GM23248 (cell line): ENCODE measurements around the gene ZSCAN1. TPM values are rescaled to one million over a fixed set of nuclear protein-coding genes. Genes with fewer than 3 reads are reported as not detected.

Source experiments
- DNase-seq: peaks from one replicate; pipeline ENCODE4 v3.0.0-alpha.2; 2015
- H2AFZ ChIP-seq: fragments of 200-600 bp; sonication (generic); 2 replicates; pipeline ENCODE4 v1.6.1; 2016; ENCODE audit warnings: antibody characterized with exemption
- H3F3A ChIP-seq: fragments of 200-600 bp; sonication (generic); 2 replicates; pipeline ENCODE4 v1.6.1; 2016; ENCODE audit warnings: mild to moderate bottlenecking, antibody characterized with exemption, mixed run types; ENCODE audit not compliant: insufficient read depth
- H3K27ac ChIP-seq: fragments of 200-600 bp; sonication (generic); 2 replicates; pipeline ENCODE4 v1.5.1; 2016; ENCODE audit warnings: mild to moderate bottlenecking
- H3K27me3 ChIP-seq: fragments of 200-600 bp; sonication (generic); replicated peaks from 2 replicates; pipeline ENCODE4 v1.6.1; 2016; ENCODE audit warnings: mild to moderate bottlenecking; ENCODE audit not compliant: insufficient read depth
- H3K36me3 ChIP-seq: fragments of 200-600 bp; sonication (generic); 2 replicates; pipeline ENCODE4 v1.6.1; 2016; ENCODE audit warnings: low read depth, mild to moderate bottlenecking
- H3K4me1 ChIP-seq: fragments of 200-600 bp; sonication (generic); 2 replicates; pipeline ENCODE4 v1.6.1; 2016; ENCODE audit warnings: mild to moderate bottlenecking; ENCODE audit not compliant: insufficient read depth
- H3K4me2 ChIP-seq: fragments of 200-600 bp; sonication (generic); one replicate; pipeline ENCODE4 v1.6.1; 2016; ENCODE audit warnings: mild to moderate bottlenecking; ENCODE audit not compliant: unreplicated experiment
- H3K4me3 ChIP-seq: fragments of 200-600 bp; sonication (generic); 2 replicates; pipeline ENCODE4 v1.5.1; 2016; ENCODE audit warnings: mild to moderate bottlenecking
- H3K79me2 ChIP-seq: fragments of 200-600 bp; sonication (generic); 2 replicates; pipeline ENCODE4 v1.6.1; 2016; ENCODE audit warnings: mild to moderate bottlenecking; ENCODE audit not compliant: insufficient read depth
- H3K9ac ChIP-seq: fragments of 200-600 bp; sonication (generic); 2 replicates; pipeline ENCODE4 v1.6.1; 2016; ENCODE audit warnings: mild to moderate bottlenecking
- H3K9me2 ChIP-seq: fragments of 200-600 bp; sonication (generic); 2 replicates; pipeline ENCODE4 v1.6.1; 2016; ENCODE audit warnings: mixed run types, mild to moderate bottlenecking, moderate library complexity; ENCODE audit not compliant: insufficient read depth
- H3K9me3 ChIP-seq: fragments of 200-600 bp; sonication (generic); one replicate; pipeline ENCODE4 v1.6.1; 2017; ENCODE audit warnings: low read depth
- H4K20me1 ChIP-seq: fragments of 200-600 bp; sonication (generic); 2 replicates; pipeline ENCODE4 v1.6.0; 2016; ENCODE audit not compliant: insufficient read depth
- EZH2 ChIP-seq: fragments of 200-600 bp; sonication (generic); IDR thresholded peaks from 2 replicates; pipeline ENCODE4 v1.6.1; 2018; ENCODE audit warnings: antibody characterized with exemption, mild to moderate bottlenecking; ENCODE audit not compliant: insufficient read depth, poor library complexity, severe bottlenecking
- EZH2phosphoT487 ChIP-seq: fragments of 200-600 bp; sonication (generic); IDR thresholded peaks from 2 replicates; pipeline ENCODE4 v1.6.1; 2018; ENCODE audit warnings: antibody characterized with exemption, moderate library complexity, mild to moderate bottlenecking, low read depth; ENCODE audit not compliant: insufficient read depth
- WGBS, 2 experiments: methylation state at CpG; one replicate each; pipeline ENCODE4 v1.1.6; 2015 to 2017; ENCODE audit warnings: low lambda C conversion rate in 2 of 2, low coverage in 1 of 2; ENCODE audit errors: missing lambda C conversion rate in 2 of 2; 5-methylcytosine and 5-hydroxymethylcytosine counted together
- in situ Hi-C: fragments of 300-500 bp; cut with MboI; formaldehyde crosslinking; loops from 2 replicates; pipeline ENCODE4 v1.15.0; 2020
- polyA plus RNA-seq: library from polyadenylated mRNA; unstranded; fragments of >200 nt; fragmentation: Nextera tagmentation; extraction: Ambion mirVana; gene quantifications from 2 replicates; pipeline ENCODE4 v1.2.1, GENCODE V29; 2016
- total RNA-seq: library from RNA; depleted of rRNA; stranded (reverse); fragments of >200 nt; shearing (Covaris generic); gene quantifications from 2 replicates; pipeline ENCODE4 v1.2.3, GENCODE V29; 2014

ZSCAN1 gene
- total and polyA plus RNA-seq, 2 experiments from 2014 or later: 0.39 TPM; not detected in 1

GRCh38 chr19:58083021-58083420 lies 49.2 kb downstream of the ZSCAN1 start:
- no peak for TF ChIP-seq EZH2
- TF ChIP-seq EZH2phosphoT487: no peak
- H3K4me3 ChIP-seq: no peak overlapping the region
- H3K9ac ChIP-seq: no peak overlapping the region
- no peak overlapping the region for H3K27ac ChIP-seq
- no peaks in the 10 kb centered on the region for H3K79me2 ChIP-seq
- no peak for DNase-seq
- no peak overlapping the region for H3K4me2 ChIP-seq
- no peaks in the 10 kb centered on the region for H3F3A ChIP-seq
- no peak overlapping the region for H2AFZ ChIP-seq
- H3K27me3 ChIP-seq: no peaks in the 10 kb centered on the region
- in situ Hi-C loops: no loop called here
- no peaks in the 10 kb centered on the region; the same call in 1 of the 2 replicates for H3K36me3 ChIP-seq
- WGBS, 2 experiments: 83 to 94% methylated on average over 3 of the region's 3 CpGs
- no peaks in the 10 kb centered on the region for H3K9me3 ChIP-seq
- H3K9me2 ChIP-seq: no peaks in the 10 kb centered on the region
- H4K20me1 ChIP-seq: no peaks in the 10 kb centered on the region
- H3K4me1 ChIP-seq: no peaks in the 10 kb centered on the region

- Histone ChIP-seq H4K20me1 (no peaks in the 10 kb centered on the region), H3K4me2 (no peak overlapping the region), H3K27ac (no peak overlapping the region), H3K36me3 (no peaks in the 10 kb centered on the region; the same call in 1 of the 2 replicates), H3K9me2 (no peaks in the 10 kb centered on the region), H2AFZ (no peak overlapping the region), H3K27me3 (no peaks in the 10 kb centered on the region), H3K4me3 (no peak overlapping the region), H3K79me2 (no peaks in the 10 kb centered on the region), H3F3A (no peaks in the 10 kb centered on the region), H3K9me3 (no peaks in the 10 kb centered on the region), H3K4me1 (no peaks in the 10 kb centered on the region), H3K9ac (no peak overlapping the region)
- in situ Hi-C loops: no loop called here
- TF ChIP-seq EZH2phosphoT487: no peak
- no peak for TF ChIP-seq EZH2
- no peak for DNase-seq
- WGBS, 2 experiments: 94 to 96% methylated on average over 26 to 61 of the region's 69 CpGs
Measured at GRCh38 chr19:58084596-58085347, 50.9 kb downstream of the ZSCAN1 start.

GRCh38 chr19:58085348-58085875 lies 51.6 kb downstream of the ZSCAN1 start:
- H4K20me1 ChIP-seq: no peaks in the 10 kb centered on the region
- H3K27ac ChIP-seq: no peak overlapping the region
- no peak for DNase-seq
- H3K27me3 ChIP-seq: no peaks in the 10 kb centered on the region
- no peak overlapping the region for H2AFZ ChIP-seq
- WGBS, 2 experiments: 90 to 93% methylated on average over 27 to 29 of the region's 29 CpGs
- H3F3A ChIP-seq: no peaks in the 10 kb centered on the region
- no peaks in the 10 kb centered on the region for H3K79me2 ChIP-seq
- no peaks in the 10 kb centered on the region for H3K9me3 ChIP-seq
- no peaks in the 10 kb centered on the region for H3K4me1 ChIP-seq
- H3K36me3 ChIP-seq: no peaks in the 10 kb centered on the region; the same call in 1 of the 2 replicates
- H3K4me2 ChIP-seq: no peak overlapping the region
- in situ Hi-C loops: no loop called here
- no peak for TF ChIP-seq EZH2
- no peak for TF ChIP-seq EZH2phosphoT487
- H3K9me2 ChIP-seq: no peaks in the 10 kb centered on the region
- H3K9ac ChIP-seq: no peak overlapping the region
- no peak overlapping the region for H3K4me3 ChIP-seq

- no peaks in the 10 kb centered on the region for H3K9me2 ChIP-seq
- in situ Hi-C loops: no loop called here
- H4K20me1 ChIP-seq: no peaks in the 10 kb centered on the region
- H3K36me3 ChIP-seq: no peaks in the 10 kb centered on the region; the same call in 1 of the 2 replicates
- H3K4me3 ChIP-seq: no peak overlapping the region
- no peak for TF ChIP-seq EZH2phosphoT487
- TF ChIP-seq EZH2: no peak
- 86 to 88% methylated on average over 22 to 23 of the region's 23 CpGs for WGBS, 2 experiments
- no peak overlapping the region for H3K27ac ChIP-seq
- H3K9ac ChIP-seq: no peak overlapping the region
- no peak overlapping the region for H3K4me2 ChIP-seq
- H3K79me2 ChIP-seq: no peaks in the 10 kb centered on the region
- H3K4me1 ChIP-seq: no peaks in the 10 kb centered on the region
- no peaks in the 10 kb centered on the region for H3F3A ChIP-seq
- no peak for DNase-seq
- H3K27me3 ChIP-seq: no peaks in the 10 kb centered on the region
- no peak overlapping the region for H2AFZ ChIP-seq
- H3K9me3 ChIP-seq: no peaks in the 10 kb centered on the region
Measured at GRCh38 chr19:58086825-58087710, 53.2 kb downstream of the ZSCAN1 start.
